ENCODE measurements around the gene VLDLR.

DNA sequence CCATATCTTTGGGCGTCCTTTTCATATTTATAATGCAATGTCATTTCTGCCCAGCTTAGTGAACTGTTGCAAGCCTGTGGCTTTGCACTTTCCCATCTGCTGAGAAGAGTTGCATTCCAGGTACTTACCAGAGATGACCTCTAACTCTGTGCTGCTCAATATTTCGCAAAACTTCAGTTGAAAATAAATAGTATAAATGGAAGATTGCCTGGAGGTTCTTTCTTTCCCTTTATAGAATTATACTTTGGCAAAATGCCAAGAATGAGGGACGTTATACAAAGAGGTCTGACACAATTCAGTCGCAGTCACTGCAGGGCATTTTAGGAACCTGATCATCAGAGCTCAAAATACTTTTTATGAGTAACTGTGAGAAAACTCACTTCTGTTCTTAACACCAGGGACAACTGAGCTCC, 18.9 kb upstream of the VLDLR start:
- TF ChIP-seq, protein P1, sequence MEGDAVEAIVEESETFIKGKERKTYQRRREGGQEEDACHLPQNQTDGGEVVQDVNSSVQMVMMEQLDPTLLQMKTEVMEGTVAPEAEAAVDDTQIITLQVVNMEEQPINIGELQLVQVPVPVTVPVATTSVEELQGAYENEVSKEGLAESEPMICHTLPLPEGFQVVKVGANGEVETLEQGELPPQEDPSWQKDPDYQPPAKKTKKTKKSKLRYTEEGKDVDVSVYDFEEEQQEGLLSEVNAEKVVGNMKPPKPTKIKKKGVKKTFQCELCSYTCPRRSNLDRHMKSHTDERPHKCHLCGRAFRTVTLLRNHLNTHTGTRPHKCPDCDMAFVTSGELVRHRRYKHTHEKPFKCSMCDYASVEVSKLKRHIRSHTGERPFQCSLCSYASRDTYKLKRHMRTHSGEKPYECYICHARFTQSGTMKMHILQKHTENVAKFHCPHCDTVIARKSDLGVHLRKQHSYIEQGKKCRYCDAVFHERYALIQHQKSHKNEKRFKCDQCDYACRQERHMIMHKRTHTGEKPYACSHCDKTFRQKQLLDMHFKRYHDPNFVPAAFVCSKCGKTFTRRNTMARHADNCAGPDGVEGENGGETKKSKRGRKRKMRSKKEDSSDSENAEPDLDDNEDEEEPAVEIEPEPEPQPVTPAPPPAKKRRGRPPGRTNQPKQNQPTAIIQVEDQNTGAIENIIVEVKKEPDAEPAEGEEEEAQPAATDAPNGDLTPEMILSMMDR (IDR thresholded peaks at IDR 0.05; ENCODE audit: poor library complexity) = no peak
- TF ChIP-seq EZH2phosphoT487 (IDR thresholded peaks at IDR 0.05; ENCODE audit: low read depth, severe bottlenecking, unreplicated experiment) (no peak), EZH2 (IDR thresholded peaks at IDR 0.05; ENCODE audit: borderline replicate concordance) (no peak)

All from hepatocyte (in vitro differentiated cells).